Superior temporal gyrus (tissue), 1 donor: ENCODE data around the gene PPP1R27.

Experiments
- DNase-seq: peaks from one replicate; pipeline ENCODE4 v3.0.0-alpha.2; 2016; ENCODE audit errors: extremely low spot score

The PPP1R27 gene

DNA sequence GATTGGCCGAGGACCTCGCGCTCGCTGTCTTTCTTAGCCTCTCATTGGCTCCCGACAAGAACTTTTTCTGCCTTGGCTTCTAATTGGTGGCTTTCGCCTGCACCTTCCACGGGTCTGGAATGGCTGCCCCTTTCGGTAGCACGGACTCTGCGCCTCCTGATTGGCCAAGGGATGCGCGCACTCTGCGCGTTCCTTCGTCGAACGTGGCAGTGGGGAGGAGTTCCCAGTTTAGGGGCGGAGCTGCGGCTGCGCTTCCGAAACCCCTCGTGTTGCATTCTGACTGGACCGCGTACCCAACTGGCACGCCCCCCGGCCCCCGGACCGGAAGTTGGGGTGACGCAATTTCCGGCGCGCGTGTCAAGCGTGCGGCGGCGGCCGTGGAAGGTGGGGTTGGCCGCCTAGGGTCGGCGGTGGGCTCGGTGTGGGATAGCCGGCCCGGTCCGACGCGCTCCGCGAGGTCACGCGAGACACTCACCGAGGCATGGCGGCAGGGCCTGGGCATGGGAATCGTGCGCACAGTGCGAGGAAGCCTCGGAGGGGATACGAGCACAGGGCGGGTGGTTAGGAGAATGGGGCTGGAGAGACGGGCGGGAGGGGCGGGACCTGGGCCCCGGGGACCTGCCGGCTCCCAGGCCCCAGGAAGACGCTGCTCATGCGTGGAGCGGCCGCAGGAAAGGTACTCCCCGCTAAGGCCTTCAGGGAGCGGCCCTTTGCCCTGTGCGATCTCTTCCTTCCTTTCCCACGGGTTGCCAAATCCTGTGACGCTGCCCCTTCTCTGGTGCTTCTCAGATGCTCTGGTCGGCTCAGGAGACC, 26.1 kb upstream of the PPP1R27 start:
- DNase-seq: peak; percentile 100

DNA sequence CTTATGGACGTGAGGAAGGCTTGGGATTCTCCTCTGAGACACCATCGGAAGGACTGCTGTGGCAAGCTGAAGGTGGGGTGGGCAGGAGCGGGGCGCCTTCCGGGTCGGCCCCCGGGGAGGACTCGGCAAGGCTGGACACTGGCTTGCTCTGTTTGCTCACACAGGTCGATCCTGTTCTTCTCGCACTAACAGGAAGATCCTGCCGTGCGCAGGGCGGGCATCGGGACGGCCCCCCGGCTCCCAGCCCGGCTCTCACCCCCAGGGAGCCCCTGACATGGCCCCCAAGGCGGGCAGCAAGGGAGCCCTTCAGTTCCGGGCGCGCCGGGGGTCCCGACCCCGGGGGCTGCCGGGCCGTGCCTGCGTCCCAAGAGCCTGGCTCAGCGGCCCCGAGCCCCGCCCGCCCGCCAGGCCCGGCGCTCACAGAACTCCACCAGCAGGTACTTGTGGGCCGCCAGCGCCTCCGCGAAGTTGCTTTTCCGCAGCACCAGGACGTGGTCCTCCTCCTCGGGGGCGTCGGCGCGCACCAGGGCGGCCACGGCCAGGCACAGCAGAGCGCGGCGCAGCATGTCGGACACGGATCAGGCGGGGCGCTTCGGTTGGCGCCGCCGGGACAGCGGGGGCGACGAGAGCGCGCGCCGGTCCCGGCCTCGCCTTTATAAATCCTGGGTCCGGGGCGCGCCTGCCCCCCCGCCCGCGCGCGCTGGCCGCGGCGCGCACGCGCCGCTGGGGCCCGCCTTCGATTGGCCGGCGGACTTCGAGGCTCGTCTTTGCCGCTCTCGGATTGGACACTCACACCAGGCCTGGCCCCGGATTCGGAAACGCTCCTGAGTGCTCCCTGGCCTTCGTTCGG, 25.3 kb upstream of the PPP1R27 start, which contains the start of gene P4HB:
Gene P4HB (minus strand): TSS at position 630 of the 850 bp plus-strand sequence. CDS start 64 bp downstream, at position 566.
- DNase-seq: no peak

DNA sequence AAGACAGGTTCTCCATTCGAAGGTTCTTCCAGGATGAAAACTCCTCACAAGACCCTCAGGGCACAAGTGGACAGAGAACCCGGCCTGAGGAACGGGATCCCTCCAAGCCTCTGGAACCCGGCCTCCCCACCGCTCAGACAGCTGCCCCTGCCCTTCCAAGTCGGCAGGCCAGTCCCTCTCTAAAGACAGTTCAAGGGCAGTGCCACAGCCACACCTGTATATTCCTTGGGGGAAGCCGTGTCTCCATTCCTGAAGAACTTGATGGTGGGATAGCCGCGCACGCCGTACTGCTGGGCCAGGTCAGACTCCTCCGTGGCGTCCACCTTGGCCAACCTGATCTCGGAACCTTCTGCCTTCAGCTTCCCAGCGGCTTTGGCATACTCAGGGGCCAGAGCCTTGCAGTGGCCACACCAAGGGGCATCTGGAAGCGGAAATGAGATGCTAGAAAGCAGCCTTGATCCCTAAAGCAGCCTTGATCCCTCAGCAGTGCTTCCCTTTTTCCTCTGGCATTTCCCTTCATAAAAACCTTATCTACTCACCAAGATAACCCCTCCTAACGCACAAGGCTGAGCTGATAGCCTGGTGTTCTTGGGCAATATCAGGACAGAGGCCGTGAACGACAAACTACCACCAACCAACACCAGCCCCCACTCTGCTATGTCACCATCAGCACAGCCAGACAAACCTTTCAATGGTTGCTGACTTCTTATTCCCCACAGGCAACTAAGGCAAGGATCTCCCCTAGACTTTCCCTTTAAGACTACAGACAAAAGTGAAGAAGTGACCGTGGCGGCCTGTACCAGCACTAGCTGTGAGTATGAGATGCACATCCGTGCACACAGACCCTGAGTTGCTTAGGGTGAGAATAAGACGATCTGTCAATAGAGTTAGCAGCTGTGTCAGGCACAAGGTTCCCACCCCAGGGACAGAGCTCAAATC, 24.4 kb upstream of the PPP1R27 start:
- DNase-seq: no peak

DNA sequence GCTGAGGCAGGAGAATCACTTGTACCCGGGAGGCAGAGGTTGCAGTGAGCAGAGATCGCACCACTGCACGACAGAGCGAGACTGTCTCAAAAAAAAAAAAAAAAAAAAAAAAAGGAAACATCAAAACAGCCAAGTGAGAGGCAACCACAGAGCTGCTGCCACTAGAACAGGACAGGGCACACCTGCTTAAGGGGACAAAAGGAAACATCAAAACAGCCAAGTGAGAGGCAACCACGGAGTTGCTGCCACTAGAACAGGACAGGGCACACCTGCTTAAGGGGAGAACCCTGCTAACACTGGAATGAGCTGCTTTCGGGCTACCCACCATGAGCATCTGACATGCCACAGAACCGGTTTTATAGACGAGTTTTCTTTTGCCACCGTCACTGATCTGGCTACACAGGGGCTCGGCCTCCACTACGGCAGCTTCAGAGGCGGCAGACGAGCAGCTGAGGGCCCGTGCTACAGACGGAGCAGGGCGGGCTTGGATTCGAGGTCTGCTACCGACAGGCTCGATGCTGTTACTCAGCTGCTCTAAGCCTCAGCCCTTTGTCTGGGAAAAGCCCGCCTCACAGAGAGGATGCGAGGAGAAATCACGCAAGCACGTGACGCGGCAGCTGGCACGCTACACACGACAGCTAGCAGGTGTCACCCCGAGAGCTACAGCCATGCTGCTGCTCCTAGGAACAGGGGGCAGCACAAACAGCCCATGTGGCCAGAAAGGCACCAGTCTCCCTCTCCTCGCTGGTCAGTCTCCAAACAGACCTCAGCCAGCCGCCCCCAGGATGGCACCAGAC, 23.5 kb upstream of the PPP1R27 start:
- DNase-seq: no peak

- no peak for DNase-seq
Observed at GRCh38 chr17:81854974-81855774, 20.3 kb upstream of the PPP1R27 start.

GRCh38 chr17:81852237-81852636, 17.4 kb upstream of the PPP1R27 start:
- no peak for DNase-seq

DNA sequence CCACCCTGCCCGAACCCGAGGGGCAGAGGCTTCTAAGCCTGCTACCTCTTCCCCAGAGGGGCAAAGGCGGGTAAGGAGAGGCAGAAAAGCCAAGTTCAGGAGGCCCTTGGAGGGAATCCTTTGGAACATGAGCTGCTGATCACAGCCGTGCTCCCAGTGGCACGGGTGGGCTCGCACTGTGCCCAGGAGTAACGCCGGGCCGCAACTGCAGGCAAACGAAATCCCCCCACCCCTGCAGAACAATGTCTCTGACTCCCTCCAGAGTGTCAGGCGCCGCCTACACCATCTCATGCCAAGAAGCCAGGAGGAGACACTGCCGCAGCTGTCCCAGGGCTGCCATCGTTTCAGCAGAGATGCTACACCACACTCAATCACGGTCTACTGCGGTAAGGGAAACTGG, 16.6 kb upstream of the PPP1R27 start:
- DNase-seq: no peak

DNA sequence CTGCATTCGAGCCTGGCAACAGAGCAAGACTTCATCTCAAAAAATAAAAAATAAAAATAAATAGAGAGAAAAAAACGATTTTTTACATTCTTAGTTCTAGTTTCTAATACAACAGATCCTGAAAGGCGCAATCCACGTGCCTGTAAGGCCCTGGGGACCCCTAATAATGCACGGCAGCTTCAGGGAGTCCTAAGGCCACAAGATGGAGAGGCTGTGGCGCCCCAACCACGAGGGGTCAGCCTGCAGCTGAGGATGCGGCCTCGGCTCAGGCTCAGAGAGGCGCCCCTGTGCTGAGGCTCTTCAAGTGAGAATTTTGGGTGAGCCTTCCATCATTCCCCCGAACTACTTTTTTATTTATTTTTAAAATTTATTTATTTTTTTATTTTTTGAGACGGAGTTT, 14.6 kb upstream of the PPP1R27 start:
- DNase-seq: no peak

DNA sequence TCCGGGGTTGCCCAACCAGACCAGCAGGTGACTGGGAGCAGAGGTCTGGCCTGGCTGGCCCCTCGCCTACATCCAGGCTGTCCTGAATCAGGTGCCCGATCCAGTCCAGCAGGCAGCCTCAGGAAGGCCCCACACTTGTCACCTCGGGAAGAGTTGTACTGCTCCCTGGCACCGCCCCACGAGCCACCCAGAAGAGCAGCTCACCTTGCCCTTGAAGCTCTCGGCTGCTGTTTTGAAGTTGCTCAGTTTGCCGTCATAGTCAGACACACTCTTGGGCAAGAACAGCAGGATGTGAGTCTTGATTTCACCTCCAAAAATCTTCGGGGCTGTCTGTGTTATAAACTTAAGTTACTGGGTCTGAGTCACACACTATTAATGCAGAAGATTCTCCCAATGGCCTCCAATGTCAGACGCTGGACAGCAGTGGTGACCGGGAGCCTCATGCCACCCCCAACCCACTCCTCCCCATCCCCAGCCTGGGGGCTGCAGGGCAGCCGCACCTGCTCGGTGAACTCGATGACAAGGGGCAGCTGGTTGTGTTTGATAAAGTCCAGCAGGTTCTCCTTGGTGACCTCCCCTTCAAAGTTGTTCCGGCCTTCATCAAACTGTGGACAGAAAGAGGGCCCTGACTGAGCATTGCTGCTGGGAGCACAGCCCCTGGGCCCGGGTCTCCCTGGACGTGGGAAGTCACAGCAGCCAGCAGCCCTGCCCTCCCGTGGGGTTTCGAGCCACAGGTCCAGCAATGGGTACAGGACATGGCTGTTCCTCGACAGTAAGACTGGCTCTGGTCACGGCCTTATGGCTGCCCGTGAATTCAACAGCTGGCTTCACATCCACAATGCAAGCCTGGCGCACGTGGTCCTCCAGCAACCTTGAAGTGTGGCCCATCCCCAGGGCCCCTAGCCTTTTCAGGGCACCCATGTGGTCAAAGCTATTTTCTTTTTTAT, 12.2 kb upstream of the PPP1R27 start:
- DNase-seq: no peak

DNA sequence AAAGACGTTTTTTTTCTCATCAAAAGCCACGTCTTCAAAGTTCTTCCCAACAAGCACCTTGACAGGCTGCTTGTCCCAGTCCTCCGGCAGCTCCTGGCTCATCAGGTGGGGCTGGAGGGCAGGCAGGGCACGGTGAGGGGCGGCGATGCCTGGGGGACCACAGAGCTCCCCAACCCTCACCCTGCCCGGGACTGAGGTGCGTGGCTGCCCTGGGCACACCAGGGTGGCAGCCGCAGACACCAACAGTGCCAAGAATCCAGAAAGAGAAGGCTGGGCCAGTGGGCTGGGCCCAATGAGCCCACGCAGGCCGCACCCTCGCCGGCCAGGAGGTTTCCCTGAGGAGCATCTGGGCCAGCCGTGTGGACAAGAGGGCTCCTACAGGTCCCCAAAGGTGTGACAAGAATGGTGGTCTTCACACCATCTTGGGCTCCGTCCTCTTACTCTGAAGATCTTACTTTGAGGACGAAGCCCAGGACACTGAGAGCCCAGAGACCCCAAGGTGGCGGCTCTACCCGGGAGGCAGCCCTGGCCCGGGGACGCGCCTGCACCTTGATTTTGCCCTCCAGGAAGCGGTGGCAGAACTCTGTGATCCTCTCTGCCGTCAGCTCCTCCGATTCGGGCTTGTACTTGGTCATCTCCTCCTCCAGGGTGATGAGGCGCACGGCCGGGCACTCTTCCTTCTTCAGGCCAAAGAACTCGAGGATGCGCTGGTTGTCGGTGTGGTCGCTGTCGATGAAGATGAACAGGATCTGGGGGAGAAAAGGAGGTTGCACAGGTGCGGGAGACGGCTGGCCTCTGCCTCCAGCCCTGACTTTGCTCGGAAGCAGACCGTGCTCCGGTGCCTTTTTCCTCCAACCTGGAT, 11.3 kb upstream of the PPP1R27 start:
- DNase-seq: no peak

GRCh38 chr17:81845361-81845760, 10.5 kb upstream of the PPP1R27 start:
- DNase-seq: no peak

DNA sequence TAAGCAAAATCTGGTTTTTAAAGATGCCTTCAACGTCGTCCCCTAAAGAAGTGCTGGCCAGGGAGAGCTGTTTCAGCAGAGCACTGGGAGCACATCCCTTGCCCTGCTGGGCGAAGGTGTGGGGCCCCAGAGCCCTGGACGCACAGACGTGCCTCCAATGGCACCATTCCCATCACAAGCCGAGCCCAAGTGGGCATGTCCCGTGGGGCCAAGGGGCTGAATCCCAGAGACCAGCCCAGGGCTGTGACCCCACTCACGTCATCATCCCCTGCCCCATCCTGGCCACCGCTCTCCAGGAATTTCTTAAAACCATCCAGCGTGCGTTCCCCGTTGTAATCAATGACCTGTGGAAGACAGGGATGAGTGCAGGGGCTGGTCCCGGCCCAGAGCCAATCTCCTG, 10.0 kb upstream of the PPP1R27 start:
- no peak for DNase-seq

- DNase-seq: no peak
Observed at GRCh38 chr17:81844327-81844851, 9.5 kb upstream of the PPP1R27 start.

DNA sequence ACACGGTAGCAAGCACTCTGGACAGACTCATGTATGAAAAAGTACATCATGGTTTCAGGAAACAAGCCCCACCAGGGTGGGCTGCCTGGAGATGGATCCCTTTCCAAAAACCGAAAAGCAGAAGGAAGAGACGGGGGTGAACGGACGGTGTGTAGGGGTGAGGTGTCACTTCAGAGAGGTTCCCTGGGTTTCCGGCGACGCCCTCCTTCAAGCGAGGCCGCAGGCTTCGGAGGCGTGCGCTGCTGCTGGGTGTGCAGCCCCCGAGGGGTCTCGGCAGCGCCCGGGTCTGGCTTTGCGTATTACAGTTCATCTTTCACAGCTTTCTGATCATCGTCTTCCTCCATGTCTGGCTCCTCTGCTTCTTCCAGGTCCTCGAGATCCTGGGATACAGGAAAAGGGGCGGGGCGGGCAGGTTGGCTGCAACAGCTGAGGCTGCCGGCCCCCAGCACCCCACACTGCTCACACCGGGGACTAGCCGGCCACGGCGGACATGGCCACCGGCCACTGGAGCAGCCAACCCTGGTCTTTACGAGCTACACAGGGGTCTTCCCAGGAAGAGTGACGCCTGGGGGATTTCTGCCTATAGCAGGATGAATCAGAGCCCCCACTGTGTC, 9.0 kb upstream of the PPP1R27 start:
- no peak for DNase-seq

DNA sequence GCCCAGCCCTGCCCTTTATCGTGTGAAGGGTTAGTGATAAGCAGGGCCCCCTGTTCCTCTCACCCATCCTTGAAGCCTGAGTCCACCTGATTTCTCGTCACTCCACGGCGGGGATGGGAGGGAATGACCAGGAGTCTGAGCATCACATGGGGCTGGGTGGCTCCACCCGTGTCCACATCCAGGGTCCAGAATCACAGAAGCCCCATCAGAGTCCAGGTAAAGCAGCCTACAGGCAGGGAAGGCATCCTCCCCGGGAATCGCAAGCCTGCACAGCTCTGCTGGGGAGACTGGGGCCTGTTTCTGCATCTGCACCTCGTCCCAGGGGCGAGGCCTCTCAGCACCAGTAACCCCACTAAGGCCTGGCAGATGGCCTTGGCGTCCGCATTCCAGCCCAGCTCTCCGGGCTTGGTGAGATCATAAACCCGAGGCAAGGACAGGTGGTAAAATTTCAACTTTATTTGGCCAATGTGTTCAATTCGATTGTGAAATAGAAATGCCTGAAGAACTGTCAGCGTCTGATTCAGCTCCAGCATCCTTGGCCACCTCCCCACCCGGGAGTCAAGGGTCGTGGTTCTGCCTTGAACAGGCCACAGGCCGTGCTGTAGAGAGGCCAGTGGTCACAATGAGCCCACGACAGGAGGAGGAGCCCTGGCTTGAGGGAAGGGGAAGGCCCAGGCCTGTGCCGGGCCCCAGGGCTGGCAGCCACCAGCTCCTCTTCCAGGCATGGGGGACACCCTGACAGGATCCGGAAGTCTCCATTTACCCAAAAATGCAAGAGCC, 8.1 kb upstream of the PPP1R27 start:
- no peak for DNase-seq

- DNase-seq: no peak
Observed at GRCh38 chr17:81842378-81842724, 7.5 kb upstream of the PPP1R27 start.

DNA sequence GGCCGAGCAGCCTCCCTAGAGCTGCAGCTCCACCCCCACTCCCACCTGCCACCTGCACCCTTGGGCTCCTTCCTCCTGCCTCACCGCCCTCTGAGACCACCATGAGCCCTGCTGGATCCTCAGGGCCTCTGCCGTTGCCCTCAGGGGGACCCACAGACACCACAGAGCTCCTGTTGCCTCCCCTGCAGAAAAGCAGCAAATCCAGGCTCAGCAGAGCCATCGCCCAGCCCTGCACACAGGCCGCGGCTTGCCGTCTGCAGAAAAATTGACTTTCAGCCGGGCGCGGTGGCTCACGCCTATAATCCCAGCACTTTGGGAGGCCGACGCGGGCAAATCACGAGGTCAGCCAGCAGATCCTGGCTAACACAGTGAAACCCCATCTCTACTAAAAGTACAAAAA, 7.0 kb upstream of the PPP1R27 start:
- DNase-seq: no peak
